GM18499 (cell line): ENCODE data around the gene MAP4K3.
A peak's percentile ranks its signal among the peaks of the same experiment; 100 is the strongest.
"Not testable (repeated sequence)": the region's sequence is repeated elsewhere in the genome, so short reads cannot be mapped to it uniquely, and the experiment has no call there.

Experiments
- ATAC-seq: cut with Tn5 transposase; IDR thresholded peaks from one replicate; pipeline ENCODE4 v1.9.1; 2021; ENCODE audit warnings: moderate number of reproducible peaks; ENCODE audit not compliant: insufficient read depth, unreplicated experiment

The MAP4K3 gene

GRCh38 chr2:39321056-39322035 is 115.7 kb downstream of the MAP4K3 start:
- not testable (repeated sequence) for ATAC-seq

- ATAC-seq: no peak
These were observed 116.9 kb downstream of the MAP4K3 start for GRCh38 chr2:39320162-39320561.

- ATAC-seq: no peak
These were observed 123.5 kb downstream of the MAP4K3 start for GRCh38 chr2:39313575-39313974.

- ATAC-seq: no peak
These were observed 125.6 kb downstream of the MAP4K3 start for GRCh38 chr2:39311469-39311868.

GRCh38 chr2:39308778-39309177 is 128.3 kb downstream of the MAP4K3 start:
- no peak for ATAC-seq

GRCh38 chr2:39306626-39307025 is 130.5 kb downstream of the MAP4K3 start:
- no peak for ATAC-seq

GRCh38 chr2:39304729-39305128 is 132.4 kb downstream of the MAP4K3 start:
- no peak for ATAC-seq

- no peak for ATAC-seq
These were observed 132.9 kb downstream of the MAP4K3 start for GRCh38 chr2:39304200-39304599.

GRCh38 chr2:39301352-39301751 is 135.7 kb downstream of the MAP4K3 start:
- ATAC-seq: no peak

- no peak for ATAC-seq
These were observed 136.8 kb downstream of the MAP4K3 start for GRCh38 chr2:39300044-39300978.

GRCh38 chr2:39290433-39290832 is 146.7 kb downstream of the MAP4K3 start:
- no peak for ATAC-seq

- no peak for ATAC-seq
These were observed 147.5 kb downstream of the MAP4K3 start for GRCh38 chr2:39289609-39290008.

GRCh38 chr2:39283561-39283960 is 153.5 kb downstream of the MAP4K3 start:
- no peak for ATAC-seq

GRCh38 chr2:39281391-39281790 is 155.7 kb downstream of the MAP4K3 start:
- ATAC-seq: no peak

- no peak for ATAC-seq
These were observed 162.1 kb downstream of the MAP4K3 start for GRCh38 chr2:39275016-39275415.

GRCh38 chr2:39269941-39270340 is 167.1 kb downstream of the MAP4K3 start:
- ATAC-seq: no peak

- no peak for ATAC-seq
These were observed 170.1 kb downstream of the MAP4K3 start for GRCh38 chr2:39266916-39267434.

- peak; percentile 49 for ATAC-seq
These were observed 170.8 kb downstream of the MAP4K3 start for GRCh38 chr2:39266139-39266805.

GRCh38 chr2:39265315-39265714 is 171.8 kb downstream of the MAP4K3 start:
- no peak for ATAC-seq

- ATAC-seq: peak; percentile 57
These were observed 172.4 kb downstream of the MAP4K3 start for GRCh38 chr2:39264733-39265132.
